Heart left ventricle (tissue), 13 donors: ENCODE data around the gene NADSYN1.

ENCODE experiments used
- POLR2A ChIP-seq, 2 donors: fragments of 450-650 bp; IDR thresholded peaks; one replicate each; pipeline ENCODE4 v1.6.1; 2017; ENCODE audit warnings: antibody characterized with exemption in 2 of 2, mild to moderate bottlenecking in 2 of 2, moderate library complexity in 2 of 2
- TF ChIP-seq, protein P1 (sequence below), 12 donors: fragments of 200-600 bp; sonication (generic) in 4 of 12; IDR thresholded peaks; one replicate each; pipeline versions ENCODE4 v1.5.0 to v1.8.0; 2018 to 2022; ENCODE audit warnings: antibody characterized with exemption in 12 of 12, mild to moderate bottlenecking in 5 of 12
- donor health status: ischemic (EF 13 %, LVEDD 7.1; RV severe dilation, severe dysfunction).
- donor health status: DM: no; HTN: yes; CAD: no.
- donor health status: DM: no; HTN: no; CAD: no.
- donor health status: ischemic (EF 25% LVEDD 6.9; RV normal size, moderate dysfunction).
- donor health status: ischemic (EF 25% LVEDD 5.7; RV mildly dilated, moderate dysfunction).
- donor health status: ischemic (EF 35%, LVEDD 5.7; RV mildly dilated, moderate dysfunction).
- donor health status: nonischemic (EF 11% LVEDD 7.7; RV severe dilation, severe dysfunction).
- donor health status: DM: yes; HTN: yes; CAD: no.
- donor health status: PGD.
- donor health status: ischemic (EF 29% LVEDD 5.4; RV normal size, mild dysfunction).
- donor health status: nonischemic (EF 23%, LVEDD 6.1; RV moderate dilation, normal function).

DNA sequence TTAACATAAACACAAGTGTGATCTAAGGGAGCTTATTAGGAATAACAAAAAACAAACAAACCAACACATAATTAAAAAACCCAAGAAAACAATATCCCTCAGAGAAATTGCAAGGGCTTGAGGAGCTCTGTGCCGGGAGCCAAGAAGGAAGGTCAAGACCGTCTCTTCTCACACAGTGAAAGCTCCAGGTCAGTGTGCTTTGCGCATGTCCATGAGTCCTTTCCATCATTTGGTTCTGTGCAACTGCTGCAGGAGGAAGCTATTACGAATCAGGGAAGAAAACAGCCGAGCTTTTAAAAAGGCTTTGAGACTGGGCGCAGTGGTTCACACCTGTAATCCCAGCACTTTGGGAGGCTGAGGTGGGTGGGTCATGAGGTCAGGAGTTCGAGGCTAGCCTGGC is 89.4 kb downstream of the NADSYN1 start:
- TF ChIP-seq, protein P1, sequence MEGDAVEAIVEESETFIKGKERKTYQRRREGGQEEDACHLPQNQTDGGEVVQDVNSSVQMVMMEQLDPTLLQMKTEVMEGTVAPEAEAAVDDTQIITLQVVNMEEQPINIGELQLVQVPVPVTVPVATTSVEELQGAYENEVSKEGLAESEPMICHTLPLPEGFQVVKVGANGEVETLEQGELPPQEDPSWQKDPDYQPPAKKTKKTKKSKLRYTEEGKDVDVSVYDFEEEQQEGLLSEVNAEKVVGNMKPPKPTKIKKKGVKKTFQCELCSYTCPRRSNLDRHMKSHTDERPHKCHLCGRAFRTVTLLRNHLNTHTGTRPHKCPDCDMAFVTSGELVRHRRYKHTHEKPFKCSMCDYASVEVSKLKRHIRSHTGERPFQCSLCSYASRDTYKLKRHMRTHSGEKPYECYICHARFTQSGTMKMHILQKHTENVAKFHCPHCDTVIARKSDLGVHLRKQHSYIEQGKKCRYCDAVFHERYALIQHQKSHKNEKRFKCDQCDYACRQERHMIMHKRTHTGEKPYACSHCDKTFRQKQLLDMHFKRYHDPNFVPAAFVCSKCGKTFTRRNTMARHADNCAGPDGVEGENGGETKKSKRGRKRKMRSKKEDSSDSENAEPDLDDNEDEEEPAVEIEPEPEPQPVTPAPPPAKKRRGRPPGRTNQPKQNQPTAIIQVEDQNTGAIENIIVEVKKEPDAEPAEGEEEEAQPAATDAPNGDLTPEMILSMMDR (IDR thresholded peaks at IDR 0.05): no peak
- no peak for TF ChIP-seq POLR2A (IDR thresholded peaks at IDR 0.05)
